ENCODE data around the gene AGAP2.

GRCh38 chr12:57741413-57741789, 2.9 kb upstream of the AGAP2 start:
- TF ChIP-seq POLR2A (IDR thresholded peaks at IDR 0.05; ENCODE audit: low read depth): no peak
- no peak for TF ChIP-seq CTCF (IDR thresholded peaks at IDR 0.05)
- TF ChIP-seq POLR2AphosphoS5 (IDR thresholded peaks at IDR 0.05): no peak
- TF ChIP-seq EP300 (IDR thresholded peaks at IDR 0.05): no peak

Measured in esophagus muscularis mucosa (tissue), 4 donors.